ENCODE data around the gene TWSG1.

DNA sequence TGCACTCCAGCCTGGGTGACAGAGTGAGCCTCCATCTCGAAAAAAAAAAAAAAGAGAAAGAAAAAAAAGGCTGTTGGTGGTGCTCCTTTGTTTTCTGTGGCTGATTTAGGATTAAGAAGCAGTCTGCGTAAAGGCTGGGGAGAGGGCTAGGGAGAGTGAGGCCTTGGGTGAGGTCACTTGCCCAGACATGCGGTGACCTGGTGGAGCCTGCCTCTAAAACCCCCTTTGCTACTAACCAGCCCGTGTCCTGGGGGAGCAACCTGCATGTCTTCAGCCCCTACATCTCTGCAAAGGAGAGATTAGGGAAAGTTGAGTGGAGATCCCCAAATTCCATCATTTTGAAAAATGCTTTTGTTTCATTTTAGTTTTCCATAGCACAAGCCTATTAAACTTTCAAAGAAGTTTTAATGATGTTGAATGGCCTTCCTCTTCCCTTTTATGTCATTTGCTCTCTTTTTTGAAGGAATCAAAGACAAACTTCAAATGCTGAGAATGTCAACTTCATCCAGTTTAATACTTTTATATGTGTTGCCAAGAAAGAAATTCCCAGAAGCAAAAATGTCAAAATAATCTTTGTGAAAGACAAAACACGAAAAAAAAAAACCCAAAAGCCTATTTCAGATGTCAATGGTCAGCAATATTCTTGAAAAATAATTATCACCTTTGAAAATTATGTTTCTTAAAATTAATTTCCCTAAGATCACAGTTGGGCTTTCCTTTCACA lies 101.8 kb downstream of the TWSG1 start:
- TF ChIP-seq GATA2 (IDR thresholded peaks at IDR 0.05; ENCODE audit: low read depth, low read length) (no peak), GATA3 (IDR thresholded peaks at IDR 0.05; ENCODE audit: low read depth, low read length) (no peak)
